ENCODE data around the gene GPR17. TPM values are rescaled to one million over a fixed set of nuclear protein-coding genes. Genes with fewer than 3 reads are reported as not detected.

Gene GPR17
- total and polyA plus RNA-seq, 2 donors (not counting 1 experiment from before 2014, with no cell fraction given) = 0.06 TPM; not detected in 1

DNA sequence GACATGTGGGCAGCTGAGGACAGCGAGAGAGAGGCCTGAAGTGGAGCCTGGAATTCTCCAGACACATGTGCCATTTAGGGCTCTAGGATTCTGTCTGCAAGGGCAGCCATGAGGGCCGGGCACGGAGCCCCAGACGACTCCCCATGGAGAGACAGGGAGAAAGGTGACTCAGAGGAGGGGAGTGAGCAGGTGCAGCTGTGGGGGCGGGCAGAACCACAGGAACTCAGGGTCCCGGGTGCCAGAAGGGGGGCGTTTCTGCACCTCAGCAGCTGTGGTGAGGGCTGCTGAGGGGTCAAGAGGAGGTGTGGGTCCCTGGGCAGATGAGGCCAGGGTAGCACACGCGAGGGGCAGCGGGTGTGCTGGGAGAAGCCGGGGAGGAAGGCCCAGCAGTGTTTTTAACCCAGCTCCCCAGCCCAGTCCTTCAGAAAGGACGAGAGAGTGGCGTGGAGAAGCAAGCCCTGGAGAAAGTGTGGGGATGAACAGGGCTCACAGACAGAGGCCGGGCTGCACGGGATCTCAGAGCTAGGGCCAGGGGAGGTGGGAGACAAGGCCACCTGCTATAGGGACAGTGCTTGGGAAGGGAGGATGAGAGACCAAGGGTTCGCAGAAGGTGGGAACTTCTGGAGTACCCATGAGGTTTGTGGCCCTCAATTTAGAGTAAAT lies 7.6 kb downstream of the GPR17 start:
- no peak overlapping the region for H3K27ac ChIP-seq (ENCODE audit: low read length in 2 of 2)
- no peak overlapping the region for H3K4me2 ChIP-seq (replicated peaks; ENCODE audit: low read depth, low read length, poor library complexity, severe bottlenecking)
- H3K9me3 Mint-ChIP-seq (ENCODE audit: insufficient read depth) = no peaks in the 10 kb centered on the region
- H3K79me2 ChIP-seq (ENCODE audit: control insufficient read depth, insufficient read depth, low read length) = no peaks in the 10 kb centered on the region
- ChIA-PET POLR2A (no interaction called here), CTCF (interaction anchor here (1.3 to 19.3 kb wide), 3 partner anchors 12 to 75 kb away, joined by 5 to 553 read pairs (median 8); no protein-coding TSS in a partner anchor)
- intact Hi-C loops (cut with micrococcal nuclease) = no loop called here
- TF ChIP-seq EZH2 (IDR thresholded peaks at IDR 0.05; ENCODE audit: borderline replicate concordance, insufficient read depth, low read depth, low read length, poor library complexity, severe bottlenecking) = no peak
- TF ChIP-seq, protein P1, sequence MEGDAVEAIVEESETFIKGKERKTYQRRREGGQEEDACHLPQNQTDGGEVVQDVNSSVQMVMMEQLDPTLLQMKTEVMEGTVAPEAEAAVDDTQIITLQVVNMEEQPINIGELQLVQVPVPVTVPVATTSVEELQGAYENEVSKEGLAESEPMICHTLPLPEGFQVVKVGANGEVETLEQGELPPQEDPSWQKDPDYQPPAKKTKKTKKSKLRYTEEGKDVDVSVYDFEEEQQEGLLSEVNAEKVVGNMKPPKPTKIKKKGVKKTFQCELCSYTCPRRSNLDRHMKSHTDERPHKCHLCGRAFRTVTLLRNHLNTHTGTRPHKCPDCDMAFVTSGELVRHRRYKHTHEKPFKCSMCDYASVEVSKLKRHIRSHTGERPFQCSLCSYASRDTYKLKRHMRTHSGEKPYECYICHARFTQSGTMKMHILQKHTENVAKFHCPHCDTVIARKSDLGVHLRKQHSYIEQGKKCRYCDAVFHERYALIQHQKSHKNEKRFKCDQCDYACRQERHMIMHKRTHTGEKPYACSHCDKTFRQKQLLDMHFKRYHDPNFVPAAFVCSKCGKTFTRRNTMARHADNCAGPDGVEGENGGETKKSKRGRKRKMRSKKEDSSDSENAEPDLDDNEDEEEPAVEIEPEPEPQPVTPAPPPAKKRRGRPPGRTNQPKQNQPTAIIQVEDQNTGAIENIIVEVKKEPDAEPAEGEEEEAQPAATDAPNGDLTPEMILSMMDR (IDR thresholded peaks at IDR 0.05) = no peak
- no peak overlapping the region for H3K9ac ChIP-seq (ENCODE audit: low read length)
- DNase-seq (no peak), ATAC-seq (ENCODE audit: low read depth) (no peak)
- H3K36me3 ChIP-seq (replicated peaks in 1 of 2; ENCODE audit: control extremely low read depth in 1 of 2, control insufficient read depth in 1 of 2, extremely low read depth in 1 of 2, insufficient read depth in 2 of 2, low read length in 1 of 2) = no peaks in the 10 kb centered on the region
- H3K4me3 Mint-ChIP-seq = no peak overlapping the region
- peaks cover 30 to 49% of the 10 kb centered on the region in 2 donors for H3K4me1 ChIP-seq (ENCODE audit: control insufficient read depth in 2 of 2, insufficient read depth in 2 of 2, low read length in 2 of 2)
- WGBS (ENCODE audit: insufficient coverage) = 68% methylated on average over 15 of the region's 16 CpGs
- H3K27me3 ChIP-seq (replicated peaks in 1 of 4; ENCODE audit: control extremely low read depth in 1 of 4, control insufficient read depth in 3 of 4, insufficient read depth in 4 of 4, low read length in 3 of 4) = no peaks in the 10 kb centered on the region
- H3K4me1 Mint-ChIP-seq = peaks cover 43% of the 10 kb centered on the region
- peaks cover 0 to 8% (median 0%) of the 10 kb centered on the region in 3 donors for H3K9me3 ChIP-seq (ENCODE audit: control extremely low read depth in 1 of 3, control insufficient read depth in 2 of 3, insufficient read depth in 1 of 3, low read length in 2 of 3)
- no peaks in the 10 kb centered on the region for H3K27me3 Mint-ChIP-seq
- no peaks in the 10 kb centered on the region for H4K20me1 ChIP-seq (ENCODE audit: control insufficient read depth, insufficient read depth, low read length, poor library complexity, severe bottlenecking)
- no peak overlapping the region for H3K27ac Mint-ChIP-seq
- H3K4me3 ChIP-seq (ENCODE audit: control extremely low read depth in 1 of 5, extremely low read depth in 1 of 5, insufficient read depth in 1 of 5, low read depth in 2 of 5, low read length in 4 of 5) = no peak overlapping the region
- no peak overlapping the region for H2AFZ ChIP-seq (ENCODE audit: insufficient read depth, low read depth, low read length, poor library complexity, severe bottlenecking)

GRCh38 chr2:127654084-127654837 lies 8.3 kb downstream of the GPR17 start:
- H4K20me1 ChIP-seq (ENCODE audit: control insufficient read depth, insufficient read depth, low read length, poor library complexity, severe bottlenecking) = no peaks in the 10 kb centered on the region
- no peaks in the 10 kb centered on the region for H3K79me2 ChIP-seq (ENCODE audit: control insufficient read depth, insufficient read depth, low read length)
- H3K9ac ChIP-seq (ENCODE audit: low read length) = no peak overlapping the region
- ATAC-seq (ENCODE audit: low read depth) (no peak), DNase-seq (no peak)
- H3K27me3 Mint-ChIP-seq = no peaks in the 10 kb centered on the region
- no peak overlapping the region for H3K27ac ChIP-seq (ENCODE audit: low read length in 2 of 2)
- peaks cover 27 to 44% of the 10 kb centered on the region in 2 donors for H3K4me1 ChIP-seq (ENCODE audit: control insufficient read depth in 2 of 2, insufficient read depth in 2 of 2, low read length in 2 of 2)
- peaks cover 40% of the 10 kb centered on the region for H3K4me1 Mint-ChIP-seq
- no peak overlapping the region for H3K27ac Mint-ChIP-seq
- no peak overlapping the region for H3K4me3 ChIP-seq (ENCODE audit: control extremely low read depth in 1 of 5, extremely low read depth in 1 of 5, insufficient read depth in 1 of 5, low read depth in 2 of 5, low read length in 4 of 5)
- intact Hi-C loops (cut with micrococcal nuclease) = no loop called here
- peaks cover 0 to 13% (median 0%) of the 10 kb centered on the region in 3 donors for H3K9me3 ChIP-seq (ENCODE audit: control extremely low read depth in 1 of 3, control insufficient read depth in 2 of 3, insufficient read depth in 1 of 3, low read length in 2 of 3)
- POLR2A ChIA-PET = no interaction called here
- TF ChIP-seq EZH2 (IDR thresholded peaks at IDR 0.05; ENCODE audit: borderline replicate concordance, insufficient read depth, low read depth, low read length, poor library complexity, severe bottlenecking) = no peak
- TF ChIP-seq, protein P1 (IDR thresholded peaks at IDR 0.05) = no peak
- H3K4me3 Mint-ChIP-seq = no peak overlapping the region
- WGBS (ENCODE audit: insufficient coverage) = 95% methylated on average over 23 of the region's 24 CpGs
- no peak overlapping the region for H3K4me2 ChIP-seq (replicated peaks; ENCODE audit: low read depth, low read length, poor library complexity, severe bottlenecking)
- H2AFZ ChIP-seq (ENCODE audit: insufficient read depth, low read depth, low read length, poor library complexity, severe bottlenecking) = no peak overlapping the region
- no peaks in the 10 kb centered on the region for H3K9me3 Mint-ChIP-seq (ENCODE audit: insufficient read depth)
- H3K36me3 ChIP-seq (replicated peaks in 1 of 2; ENCODE audit: control extremely low read depth in 1 of 2, control insufficient read depth in 1 of 2, extremely low read depth in 1 of 2, insufficient read depth in 2 of 2, low read length in 1 of 2) = no peaks in the 10 kb centered on the region
- no peaks in the 10 kb centered on the region for H3K27me3 ChIP-seq (replicated peaks in 1 of 4; ENCODE audit: control extremely low read depth in 1 of 4, control insufficient read depth in 3 of 4, insufficient read depth in 4 of 4, low read length in 3 of 4)
- CTCF ChIA-PET = interaction anchor here (19.3 kb wide), 1 partner anchor 61 kb away, joined by 553 read pairs; no protein-coding TSS in a partner anchor

All from B cell (primary cell).